Kidney glomerular epithelial cell (primary cell): ENCODE results near the gene CENPP.
"Not testable (repeated sequence)": the region's sequence is repeated elsewhere in the genome, so short reads cannot be mapped to it uniquely, and the experiment has no call there.

Source experiments
- DNase-seq: peaks from one replicate; lab custom pipeline; 2025; lab: John Stamatoyannopoulos, UW

The CENPP gene

DNA sequence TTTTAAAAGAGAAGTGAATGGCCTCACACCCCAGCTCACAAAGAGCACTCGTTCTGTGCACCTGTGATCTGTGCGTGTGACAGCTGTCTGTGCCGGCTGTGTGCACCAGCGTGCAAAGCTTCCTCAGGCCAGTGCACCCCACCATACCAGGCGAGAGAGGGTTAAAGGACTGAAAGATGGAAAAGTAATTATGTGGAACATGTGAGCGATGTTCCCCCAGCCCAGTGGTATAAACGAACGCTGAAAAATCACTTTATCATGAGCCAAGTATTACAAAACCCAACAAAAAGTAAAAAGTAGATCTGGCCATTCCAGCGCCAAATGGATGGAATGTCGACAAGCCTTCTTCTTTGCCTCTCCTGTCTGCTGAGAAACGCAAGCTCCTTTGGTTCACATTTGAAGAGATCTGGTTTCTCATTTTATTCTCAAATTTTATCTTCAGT, 290.5 kb downstream of the CENPP start:
- no peak for DNase-seq

DNA sequence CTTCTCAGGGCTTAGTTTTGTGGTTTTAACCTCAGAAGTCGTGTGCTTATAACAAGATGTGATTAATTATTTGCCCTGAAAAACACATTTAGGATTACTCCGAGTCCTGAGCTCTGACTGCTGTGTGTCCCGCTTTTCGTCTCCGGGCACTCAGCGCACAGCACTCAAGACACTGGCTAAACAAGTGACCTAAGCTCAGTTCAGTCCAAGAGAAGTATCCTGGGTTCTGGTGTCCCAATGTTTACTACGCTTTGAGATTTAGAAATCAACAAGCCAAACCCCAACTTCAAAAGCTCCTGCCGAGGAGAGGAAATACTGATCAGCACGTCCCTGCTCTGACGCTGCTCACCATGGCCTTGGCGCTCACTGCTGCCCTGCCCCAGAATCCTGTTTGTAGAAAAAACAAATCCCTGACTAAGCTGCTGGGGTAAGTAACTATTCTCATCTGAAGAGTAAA, 290.9 kb downstream of the CENPP start:
- DNase-seq = no peak

DNA sequence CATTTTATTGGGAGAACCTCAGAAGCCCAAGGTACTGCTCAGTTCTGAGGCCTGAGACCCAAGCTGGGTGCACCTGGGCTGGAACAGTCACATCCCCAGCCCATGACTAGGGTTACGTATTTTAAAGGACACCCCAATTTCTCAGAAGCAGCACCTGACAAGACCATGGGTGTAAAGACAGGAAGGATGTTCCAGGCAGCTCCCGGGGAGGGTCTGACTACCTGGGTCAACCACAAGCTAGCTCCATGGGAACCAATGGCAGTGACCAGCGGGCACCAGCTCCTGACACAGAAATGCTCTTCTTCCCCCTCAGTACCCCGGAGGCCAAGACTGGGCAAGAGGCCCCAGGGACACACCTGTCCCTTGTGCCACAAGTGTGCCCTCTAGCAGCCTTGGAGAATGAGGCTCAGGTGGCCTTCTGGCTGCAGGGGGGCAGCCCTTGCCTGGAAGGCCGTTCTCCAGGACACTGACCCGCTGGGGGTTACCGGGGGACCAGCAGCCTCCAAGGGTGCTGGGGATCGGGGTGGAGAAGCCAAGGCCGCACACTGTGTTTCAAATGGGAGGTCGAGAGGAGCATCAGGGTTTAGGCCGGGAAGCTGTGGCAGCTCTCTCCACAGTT, 291.6 kb downstream of the CENPP start:
- DNase-seq = no peak

DNA sequence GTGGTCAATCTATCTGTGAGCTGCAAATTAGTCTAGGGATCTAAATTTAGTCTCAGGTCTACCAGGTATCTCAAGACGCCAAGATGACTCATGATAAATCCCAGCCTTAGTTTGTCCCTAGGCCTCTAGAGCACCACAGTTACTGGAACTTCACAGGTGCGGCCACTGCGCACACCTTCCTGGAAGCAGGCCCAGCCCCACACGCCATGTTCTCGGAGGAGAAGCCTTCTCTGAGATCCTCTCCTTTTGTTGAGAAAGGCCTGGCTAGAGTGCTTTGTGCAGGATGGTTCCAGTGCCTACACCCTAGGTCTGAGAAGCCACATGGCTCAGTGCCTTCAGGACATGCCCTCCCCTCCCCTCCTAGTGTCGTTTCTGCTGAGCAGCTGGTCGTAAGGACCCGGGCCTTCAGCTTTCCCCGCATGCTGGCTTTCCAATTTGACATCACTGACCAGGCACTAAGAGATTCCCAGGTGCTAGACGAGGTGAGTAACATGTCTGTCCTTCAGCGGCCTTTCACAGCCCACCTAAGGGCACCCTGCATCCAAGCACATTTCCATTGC, 292.3 kb downstream of the CENPP start:
- no peak for DNase-seq

DNA sequence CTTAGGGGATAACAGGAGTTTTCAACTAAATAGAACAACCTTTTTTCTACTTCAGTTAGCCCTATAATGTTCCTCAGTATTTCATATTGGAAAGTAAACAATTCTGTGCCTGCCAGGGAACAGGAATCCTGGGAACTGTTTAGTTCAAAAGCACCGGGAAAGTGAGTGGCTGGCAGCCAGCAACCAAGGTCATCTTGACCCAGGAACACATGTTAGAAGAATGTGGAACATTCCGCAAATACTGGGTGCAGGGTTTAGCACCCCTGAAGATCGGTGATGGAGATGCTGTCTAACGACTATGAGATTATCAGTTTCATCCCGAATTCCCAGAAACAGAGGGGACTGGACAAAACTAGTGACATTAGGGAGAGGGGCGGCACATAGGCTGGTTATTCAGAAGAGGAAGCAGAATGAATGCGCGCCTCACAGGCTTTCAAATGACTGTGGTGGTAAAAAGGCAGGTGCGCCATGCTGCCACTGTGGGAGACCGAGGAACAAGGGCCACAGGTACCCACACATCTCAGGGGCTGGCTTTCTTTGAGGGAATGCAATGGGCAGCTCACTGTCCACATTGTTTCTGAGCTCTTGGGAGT, 293.0 kb downstream of the CENPP start:
- no peak for DNase-seq

DNA sequence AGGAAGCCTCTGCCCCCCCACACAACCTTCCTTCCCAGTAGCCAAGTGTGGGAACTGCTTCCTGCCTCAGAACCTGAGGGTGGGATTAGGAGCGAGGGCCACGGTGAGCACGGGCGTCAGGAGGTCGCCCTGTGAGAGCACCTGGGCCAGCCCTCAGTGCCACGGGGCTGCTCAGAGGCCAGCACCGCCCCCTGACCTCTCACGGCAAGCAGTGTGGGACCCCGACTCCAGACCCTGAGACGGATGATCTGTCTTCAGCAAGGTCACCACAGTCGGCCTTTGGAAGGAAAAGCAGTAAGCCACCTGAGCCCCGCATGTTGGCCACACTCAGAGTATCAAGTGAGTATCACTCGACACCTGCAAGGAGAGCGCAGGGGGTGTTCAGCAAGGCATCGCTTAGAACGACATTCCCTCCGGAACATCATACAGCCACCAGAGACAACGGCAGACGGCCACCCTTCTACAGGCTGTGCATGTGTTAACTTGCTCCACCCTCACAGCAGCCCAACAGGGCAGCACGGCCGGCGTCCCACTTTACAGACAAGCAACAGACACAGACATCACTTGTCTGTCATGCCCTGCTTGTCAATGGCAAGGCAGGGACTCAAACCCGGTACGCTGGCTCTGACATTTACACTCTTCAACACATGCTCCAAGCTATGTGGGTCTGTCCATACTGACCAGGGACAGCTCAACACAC, 294.0 kb downstream of the CENPP start:
- DNase-seq = no peak

DNA sequence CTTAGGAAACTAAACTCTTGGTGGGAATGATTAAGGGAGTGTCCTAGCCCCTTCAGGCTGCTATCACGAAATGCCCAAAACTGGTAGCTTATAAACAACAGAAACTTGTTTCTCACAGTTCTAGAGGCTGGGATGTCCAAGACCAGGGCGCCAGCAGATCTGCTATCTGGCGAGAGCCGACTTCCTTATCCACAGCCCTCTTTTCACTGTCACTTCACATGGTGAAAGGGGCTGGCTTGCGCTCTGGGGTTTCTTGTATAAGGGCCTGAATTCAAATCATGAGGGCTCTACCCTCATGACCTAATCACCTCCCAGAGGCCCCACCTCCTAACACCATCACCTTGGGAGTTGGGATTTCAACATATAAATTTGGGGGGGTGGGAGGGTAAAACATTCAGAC, 295.1 kb downstream of the CENPP start:
- no peak for DNase-seq

DNA sequence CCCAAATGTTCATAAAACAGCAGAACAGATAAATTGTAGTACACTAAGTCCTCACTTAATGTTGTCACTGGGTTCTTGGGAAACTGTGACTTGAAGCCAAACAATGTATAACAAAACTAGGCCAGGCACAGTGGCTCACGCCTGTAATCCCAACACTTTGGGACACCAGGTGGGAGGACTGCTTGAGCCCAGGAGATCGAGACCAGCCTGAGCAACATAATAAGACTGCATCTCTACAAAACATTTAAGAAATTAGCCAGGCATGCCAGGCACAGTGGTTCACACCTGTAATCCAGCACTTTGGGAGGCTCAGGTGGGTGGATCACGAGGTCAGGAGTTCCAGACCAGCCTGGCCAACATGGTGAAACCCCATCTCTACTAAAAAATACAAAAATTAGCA, 298.2 kb downstream of the CENPP start:
- DNase-seq = not testable (repeated sequence)

DNA sequence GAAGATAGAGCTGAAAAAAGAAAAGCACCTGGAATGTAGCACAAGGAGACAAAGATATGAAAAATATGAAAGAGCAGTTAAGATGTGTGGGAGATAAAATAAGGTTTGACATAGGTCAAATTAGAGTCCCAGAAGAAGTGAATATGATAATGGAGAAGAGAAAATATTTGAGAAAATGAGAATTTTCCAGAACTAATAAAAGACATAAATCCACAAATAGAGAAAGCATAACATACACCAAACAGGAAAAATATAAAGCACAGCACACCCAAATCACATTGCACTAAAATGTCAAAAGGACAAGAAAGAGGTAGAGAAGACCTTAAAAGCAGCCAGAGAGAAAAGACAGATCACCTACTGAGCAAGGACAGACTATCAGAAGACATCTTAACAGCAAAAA, 300.7 kb downstream of the CENPP start:
- no peak for DNase-seq

DNA sequence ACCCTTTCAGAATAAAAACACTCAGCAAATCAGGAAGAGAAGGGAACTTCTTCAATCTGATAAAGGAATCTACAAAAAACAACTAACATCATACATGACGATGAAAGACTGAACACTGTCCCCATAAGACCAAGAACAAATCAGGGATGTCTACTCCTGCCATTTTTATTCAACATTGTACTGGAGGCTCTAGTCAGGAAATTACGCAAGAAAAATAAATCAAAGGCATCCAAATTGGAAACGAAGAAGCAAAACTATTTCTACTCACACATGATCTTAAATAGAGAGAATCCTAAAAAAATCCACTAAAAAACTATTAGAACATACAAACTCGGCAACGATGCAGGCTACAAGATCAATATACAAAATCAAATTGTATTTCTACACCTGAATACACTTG, 301.9 kb downstream of the CENPP start:
- no peak for DNase-seq

DNA sequence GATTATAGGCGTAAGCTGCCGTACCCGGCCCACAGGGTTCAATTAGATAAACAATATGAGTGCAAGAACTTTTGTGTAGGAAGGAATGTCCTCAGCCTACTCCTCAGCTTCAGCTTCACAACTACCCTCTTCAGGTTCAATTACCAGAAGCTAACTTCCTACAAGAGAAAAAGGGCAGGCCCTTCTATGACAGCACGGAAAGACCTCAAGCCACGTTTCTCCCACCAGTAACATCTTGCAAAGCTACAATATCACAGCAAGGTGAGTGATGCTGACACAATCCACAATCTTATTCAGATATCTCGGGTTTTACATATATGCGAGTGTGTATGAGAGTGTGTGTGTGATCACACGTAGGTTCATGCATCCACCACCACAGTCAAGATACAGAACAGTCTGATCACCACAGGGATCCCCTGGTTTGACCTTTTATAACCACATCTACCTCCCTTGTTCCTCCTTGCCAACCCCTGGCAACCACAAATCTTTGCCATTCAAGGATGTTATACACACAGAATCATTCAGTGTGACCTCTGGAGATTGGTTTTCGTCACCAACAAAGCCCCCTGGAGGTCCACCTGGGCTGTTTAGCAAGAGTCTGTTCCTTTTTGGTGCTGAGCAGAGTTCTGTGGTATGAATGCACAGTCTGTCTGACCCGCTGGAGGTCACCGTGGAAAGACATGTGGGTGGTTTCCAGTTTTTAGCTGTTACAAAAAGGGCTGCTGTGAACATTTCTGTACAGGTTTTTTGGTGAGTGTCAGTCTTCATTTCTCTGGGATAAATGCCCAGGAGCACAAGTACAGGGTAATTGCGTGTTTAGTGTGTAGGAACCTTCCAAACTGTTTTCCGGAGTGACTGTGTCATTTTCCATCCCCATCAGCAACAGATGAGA, 305.9 kb downstream of the CENPP start:
- no peak for DNase-seq

DNA sequence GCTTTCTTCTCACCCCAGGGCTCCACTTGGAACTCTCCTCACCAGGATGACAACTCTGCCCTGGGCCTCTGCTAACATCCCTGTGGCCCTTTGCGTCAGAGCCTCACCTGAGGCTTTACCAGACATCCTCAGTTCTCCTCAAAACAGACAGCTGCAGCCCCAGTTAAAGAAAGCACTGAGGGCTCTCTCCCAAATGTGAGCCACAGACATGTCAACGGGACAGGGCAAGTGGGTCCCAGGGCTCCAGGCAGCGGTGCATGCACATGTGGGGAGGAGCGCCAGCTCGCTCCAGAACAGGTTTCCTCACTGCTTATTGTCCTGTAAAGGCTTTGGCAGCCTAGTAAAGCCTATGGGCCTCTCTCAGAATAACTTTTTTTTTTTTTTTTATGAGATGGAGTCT, 306.9 kb downstream of the CENPP start:
- no peak for DNase-seq

DNA sequence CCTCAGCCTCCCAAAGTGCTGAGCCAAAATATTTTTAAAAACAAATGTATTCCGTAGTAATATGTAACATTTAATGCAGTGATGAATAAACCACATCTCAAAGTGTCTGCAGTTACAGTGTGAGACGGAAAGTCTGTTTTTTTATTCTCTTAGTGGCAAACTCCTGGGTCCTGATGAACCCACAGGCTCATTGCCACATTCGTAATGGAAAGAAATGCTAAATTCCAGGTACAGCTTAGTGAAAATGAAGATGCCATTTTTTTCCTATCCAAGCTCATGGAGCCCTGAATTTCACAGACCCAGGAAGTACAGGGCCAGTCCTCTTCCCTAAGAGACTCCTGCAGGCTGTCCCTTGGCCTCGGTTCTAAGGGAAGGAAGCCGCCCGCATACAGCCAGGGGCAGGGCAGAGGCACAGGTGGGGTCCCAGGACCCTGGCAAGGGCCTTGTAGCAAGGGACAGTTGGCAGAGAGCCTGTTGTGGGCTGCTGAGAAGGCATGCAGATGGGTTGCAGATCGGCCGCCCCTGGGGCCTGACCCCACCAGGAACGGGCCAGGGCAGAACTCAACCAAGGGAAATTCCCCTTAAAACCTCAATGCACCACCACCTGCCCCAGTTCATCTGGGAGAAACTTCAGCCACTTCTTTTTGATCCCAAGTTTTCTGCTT, 308.0 kb downstream of the CENPP start:
- DNase-seq = no peak

DNA sequence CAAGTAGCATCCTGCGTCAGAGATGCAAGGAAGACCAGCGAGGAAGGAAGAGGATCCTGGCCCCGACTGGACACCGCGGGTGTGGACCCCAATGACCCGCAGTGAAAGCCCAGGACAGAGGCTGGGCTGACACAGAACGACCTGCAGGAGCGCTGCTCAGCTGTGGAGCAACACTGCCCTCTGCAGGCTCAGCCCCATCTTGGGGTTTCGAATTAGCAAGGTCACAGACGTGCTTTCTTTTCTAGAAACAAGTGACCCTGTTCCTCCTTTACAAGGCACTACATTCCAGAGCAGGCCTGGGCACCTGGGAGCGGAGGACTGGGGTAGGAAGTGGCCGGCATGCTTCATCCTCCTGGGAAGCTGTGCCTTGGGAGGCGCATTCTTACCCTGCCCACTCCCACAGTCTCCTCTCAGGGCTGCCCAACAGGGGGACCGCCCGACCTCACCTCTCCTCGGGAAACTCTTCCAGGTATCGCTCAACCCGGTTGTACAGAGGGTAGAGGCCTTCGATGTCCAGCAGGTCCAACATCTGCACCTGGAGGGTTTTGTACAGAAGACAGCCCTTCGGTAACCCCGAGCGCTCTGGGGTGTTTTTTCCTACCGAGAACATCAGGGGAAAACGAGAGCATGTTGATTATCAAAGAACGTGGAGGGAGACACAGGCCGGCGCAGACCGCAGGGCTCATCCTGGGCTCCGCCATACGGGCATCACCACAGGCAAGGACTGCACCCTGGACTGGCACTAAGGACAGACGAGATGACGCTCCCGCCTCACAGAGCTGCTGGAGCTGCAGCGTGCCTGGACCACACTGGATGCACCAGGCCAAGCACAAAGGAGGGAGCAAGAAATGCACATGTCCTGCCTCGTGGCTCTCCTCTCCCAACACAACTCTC, 309.2 kb downstream of the CENPP start:
- peak; percentile 27 for DNase-seq

DNA sequence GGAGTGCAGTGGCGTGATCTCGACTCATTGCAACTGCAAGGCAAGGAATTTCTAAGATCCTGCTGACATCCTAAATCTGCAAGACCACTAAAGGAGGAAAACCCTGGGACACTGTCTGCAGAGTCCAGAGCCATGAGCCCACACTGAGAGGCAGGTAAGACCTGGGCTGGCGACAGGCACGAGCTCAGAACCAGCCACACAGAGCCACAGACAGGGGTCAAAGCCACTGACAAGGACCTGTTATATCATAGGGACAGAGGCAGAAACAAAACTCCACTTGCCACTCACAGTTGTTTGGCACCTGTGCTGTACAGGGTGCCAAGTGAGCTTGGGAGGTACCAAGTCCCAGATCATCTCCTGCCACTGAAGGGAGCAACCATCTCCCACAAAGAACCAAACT, 310.0 kb downstream of the CENPP start:
- DNase-seq = no peak

DNA sequence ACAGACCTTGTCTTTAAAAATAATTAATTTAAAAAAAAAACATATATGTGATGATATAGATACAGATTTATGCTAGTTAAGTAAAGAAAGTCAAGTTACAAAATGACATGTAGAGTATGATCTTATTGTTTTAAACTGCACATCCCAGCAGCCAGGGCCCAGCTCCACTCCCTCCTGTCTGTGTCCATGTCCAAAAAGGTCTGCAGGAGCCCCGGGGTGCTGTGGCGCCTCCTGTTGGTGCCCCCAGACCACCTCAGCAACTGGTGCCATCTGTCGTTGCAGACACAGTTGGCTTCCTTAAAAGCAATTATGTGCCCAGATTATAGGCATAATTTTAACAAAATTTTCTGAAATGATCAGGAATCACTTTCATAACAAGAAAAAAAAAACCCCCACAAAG, 310.9 kb downstream of the CENPP start:
- DNase-seq = no peak

DNA sequence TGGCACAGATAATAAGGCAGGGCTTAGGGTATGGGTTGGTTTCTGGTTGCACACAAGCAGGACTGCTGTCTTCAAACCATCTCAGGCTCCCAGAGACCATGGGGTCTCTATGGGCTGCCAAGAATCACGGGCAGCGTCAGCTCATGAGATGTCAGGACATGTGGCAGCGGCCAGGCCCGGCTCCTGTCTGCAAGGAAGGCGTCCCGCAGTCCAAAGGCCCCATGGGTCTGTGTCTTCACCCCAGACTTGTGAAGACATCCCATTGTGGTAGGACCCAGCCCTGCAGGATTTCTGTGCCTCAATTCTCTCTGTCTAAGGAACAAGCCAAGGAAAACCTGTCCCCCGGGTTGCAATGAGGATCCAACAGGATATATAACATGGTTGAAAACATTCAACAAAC, 311.6 kb downstream of the CENPP start:
- no peak for DNase-seq

DNA sequence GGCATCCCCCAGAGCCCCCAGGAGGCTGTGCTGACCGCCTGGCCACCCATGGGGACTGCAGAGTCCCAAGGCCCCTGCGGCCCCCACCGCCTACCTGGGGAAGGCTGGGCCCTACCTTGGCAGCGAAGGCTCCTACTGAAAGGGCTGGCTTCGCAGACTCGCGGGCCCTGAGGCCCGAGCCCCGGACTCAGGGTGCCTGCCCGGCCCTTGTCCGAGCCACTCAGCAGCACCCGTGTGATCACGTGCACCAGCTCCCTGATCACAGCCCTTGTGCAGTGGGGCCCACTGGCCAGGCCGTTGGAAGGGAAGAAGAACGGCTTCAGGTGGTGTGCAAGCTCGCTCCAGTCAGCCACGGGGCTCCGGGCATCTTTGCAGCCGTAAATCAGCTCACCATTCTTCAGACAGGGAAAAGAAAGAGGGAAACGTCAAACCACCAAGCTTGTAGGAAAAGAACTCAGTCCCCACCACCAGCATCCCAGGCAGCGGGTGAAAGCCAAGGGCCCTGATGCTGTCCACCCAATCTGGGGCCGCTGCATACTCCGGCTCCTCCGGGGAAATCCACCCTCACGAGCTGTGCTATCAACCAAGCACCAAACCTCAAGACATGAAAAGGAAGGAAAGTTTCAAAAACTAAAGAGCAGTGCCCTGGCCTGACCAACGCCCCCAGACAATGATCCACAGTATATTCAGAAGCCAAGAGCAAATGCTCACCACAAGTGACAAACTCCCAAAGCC, 312.3 kb downstream of the CENPP start:
- DNase-seq = no peak

DNA sequence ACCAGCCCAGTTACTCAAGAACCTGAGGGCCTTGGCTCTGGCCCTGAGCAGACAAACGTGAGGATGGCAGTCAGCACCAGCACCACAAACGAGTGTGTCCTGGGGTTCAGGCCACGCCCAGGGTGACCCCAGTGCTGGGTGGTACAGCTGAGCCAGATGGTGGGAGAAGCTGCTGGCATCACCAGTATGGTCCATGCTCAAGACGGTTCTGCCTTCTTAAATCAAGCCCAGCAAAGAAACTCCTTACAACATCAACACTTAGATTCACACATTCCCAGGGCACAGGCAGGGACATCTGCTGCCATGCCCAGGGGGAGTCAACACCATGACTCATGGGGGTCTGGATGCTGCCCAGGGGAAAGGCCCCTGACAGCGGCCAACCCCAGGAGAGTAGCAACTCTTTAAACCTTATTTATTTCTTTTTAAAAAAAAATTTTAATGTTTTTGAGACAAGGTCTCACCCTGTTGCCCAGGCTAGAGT, 312.9 kb downstream of the CENPP start:
- no peak for DNase-seq

DNA sequence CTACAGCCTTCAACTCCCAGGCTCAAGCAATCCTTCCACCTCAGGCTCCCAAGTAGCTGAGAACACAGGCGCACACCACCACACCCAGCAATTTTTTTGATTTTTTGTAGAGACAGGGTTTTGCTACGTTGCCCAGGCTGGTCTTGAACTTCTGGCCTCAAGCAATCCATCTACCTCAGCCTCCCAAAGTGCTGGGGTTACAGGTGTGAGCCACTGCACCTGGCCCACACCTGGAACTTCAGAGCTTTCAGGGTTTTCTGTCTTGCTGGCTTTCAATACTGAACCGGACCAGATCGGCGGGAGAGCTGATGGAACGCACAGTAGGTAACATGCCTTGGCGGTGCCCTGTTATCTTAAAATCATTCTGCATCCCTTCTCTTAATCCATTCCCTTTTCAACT, 313.4 kb downstream of the CENPP start:
- DNase-seq = no peak
